Measurements from ENCODE around the gene GTF3C1. TPM values are rescaled to one million over a fixed set of nuclear protein-coding genes. Genes with fewer than 3 reads are reported as not detected.
A peak's percentile ranks its signal among the peaks of the same experiment; 100 is the strongest.

Gene GTF3C1
- total and polyA plus RNA-seq, 8 donors = 61.5 to 111 (median 97.7) TPM

DNA sequence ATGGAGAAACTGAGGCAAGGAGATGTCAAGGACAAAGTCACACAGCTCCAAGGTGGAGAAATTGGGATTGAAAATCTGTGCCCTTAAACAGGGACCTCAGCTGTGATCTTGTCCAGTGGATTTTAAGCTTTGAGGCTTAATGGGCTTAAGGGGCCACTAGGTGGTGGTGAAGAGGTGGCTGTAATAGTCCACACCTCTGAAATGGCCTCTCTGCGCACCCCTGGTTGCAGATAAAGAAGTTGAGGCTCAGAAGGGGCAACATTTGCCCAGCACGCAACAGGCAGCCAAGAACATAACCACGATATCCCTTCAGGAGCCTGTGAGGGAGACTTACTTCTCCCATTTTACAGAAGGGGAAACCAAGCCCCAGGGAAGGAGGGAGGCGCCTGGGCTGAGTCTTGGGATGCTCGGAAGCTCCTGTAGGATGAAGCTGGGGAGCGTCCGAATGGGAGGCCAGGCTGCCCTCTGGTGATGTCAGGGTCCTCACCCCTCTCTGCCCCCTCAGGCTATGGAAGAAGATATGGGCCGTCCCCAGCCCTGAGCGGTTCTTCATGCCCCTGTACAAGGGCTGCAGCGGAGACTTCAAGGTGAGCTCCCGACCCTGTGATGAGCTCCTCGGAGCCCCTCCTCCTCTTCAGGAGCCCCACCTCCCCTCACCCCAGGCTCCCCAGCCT is 104.1 kb downstream of the GTF3C1 start:
- ATAC-seq (no peak), DNase-seq (peak in 1 of 4 donors; percentile 27)
- H3K36me3 ChIP-seq = peaks cover 0 to 24% of the 10 kb centered on the region in 2 donors
- peaks cover 0 to 17% of the 10 kb centered on the region in 2 donors for H3K9me3 ChIP-seq
- H3K4me3 ChIP-seq = no peak overlapping the region
- no peak overlapping the region for H3K27ac ChIP-seq
- intact Hi-C loops (cut with DNase I) = no loop called here
- peaks cover 0 to 25% of the 10 kb centered on the region in 2 donors for H3K27me3 ChIP-seq
- TF ChIP-seq, protein P1, sequence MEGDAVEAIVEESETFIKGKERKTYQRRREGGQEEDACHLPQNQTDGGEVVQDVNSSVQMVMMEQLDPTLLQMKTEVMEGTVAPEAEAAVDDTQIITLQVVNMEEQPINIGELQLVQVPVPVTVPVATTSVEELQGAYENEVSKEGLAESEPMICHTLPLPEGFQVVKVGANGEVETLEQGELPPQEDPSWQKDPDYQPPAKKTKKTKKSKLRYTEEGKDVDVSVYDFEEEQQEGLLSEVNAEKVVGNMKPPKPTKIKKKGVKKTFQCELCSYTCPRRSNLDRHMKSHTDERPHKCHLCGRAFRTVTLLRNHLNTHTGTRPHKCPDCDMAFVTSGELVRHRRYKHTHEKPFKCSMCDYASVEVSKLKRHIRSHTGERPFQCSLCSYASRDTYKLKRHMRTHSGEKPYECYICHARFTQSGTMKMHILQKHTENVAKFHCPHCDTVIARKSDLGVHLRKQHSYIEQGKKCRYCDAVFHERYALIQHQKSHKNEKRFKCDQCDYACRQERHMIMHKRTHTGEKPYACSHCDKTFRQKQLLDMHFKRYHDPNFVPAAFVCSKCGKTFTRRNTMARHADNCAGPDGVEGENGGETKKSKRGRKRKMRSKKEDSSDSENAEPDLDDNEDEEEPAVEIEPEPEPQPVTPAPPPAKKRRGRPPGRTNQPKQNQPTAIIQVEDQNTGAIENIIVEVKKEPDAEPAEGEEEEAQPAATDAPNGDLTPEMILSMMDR (IDR thresholded peaks at IDR 0.05) = no peak
- peaks cover 4 to 12% of the 10 kb centered on the region in 2 donors for H3K4me1 ChIP-seq

DNA sequence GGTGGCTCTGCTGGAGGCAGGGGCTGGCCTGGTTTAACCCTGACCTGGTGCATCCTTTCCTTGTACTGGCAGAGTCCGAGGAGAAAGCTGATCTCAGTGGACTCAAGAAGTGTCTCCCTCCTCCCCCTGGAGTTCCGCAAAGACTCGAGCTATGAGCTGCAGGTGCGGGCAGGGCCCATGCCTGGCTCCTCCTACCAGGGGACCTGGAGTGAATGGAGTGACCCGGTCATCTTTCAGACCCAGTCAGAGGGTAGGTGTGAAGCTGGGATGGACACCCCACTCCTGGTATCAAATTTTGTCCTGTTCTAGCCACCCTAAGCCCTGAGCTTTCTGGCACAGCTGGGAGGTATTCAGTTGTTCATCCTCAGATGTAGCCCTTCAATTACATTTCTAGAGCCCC is 105.2 kb downstream of the GTF3C1 start:
- no peak for ATAC-seq
- Histone ChIP-seq H3K27me3 (peaks cover 0 to 14% of the 10 kb centered on the region in 2 donors), H3K9me3 (peaks cover 0 to 17% of the 10 kb centered on the region in 2 donors), H3K4me1 (peaks cover 0 to 2% of the 10 kb centered on the region in 2 donors), H3K27ac (no peak overlapping the region), H3K36me3 (peaks cover 0 to 24% of the 10 kb centered on the region in 2 donors), H3K4me3 (no peak overlapping the region)
- intact Hi-C loops (cut with DNase I) = no loop called here
- peak in 1 of 4 donors; percentile 17 for DNase-seq
- TF ChIP-seq, protein P1 (IDR thresholded peaks at IDR 0.05) = no peak

DNA sequence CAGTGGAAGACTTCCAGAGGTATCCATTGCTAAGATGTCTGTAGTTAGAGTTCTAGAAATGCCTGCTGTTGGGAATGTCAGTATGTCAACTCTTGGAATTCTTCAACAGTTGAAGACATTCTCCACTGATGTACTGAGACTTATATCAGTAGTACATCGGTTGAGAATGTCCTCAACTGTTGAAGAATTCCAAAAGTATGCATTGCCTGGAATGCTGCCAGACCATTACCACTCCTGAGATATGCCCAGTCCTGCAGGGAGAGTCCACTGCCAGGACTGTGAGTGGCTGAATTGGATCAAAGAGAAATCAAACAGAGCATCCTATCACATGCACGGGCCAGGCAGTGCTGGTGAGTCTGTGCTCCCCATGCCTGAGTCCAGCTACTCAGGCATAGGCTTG is 105.7 kb downstream of the GTF3C1 start:
- TF ChIP-seq, protein P1 (IDR thresholded peaks at IDR 0.05) = no peak
- no peaks in the 10 kb centered on the region for H3K4me1 ChIP-seq
- ATAC-seq (no peak), DNase-seq (peak in 1 of 4 donors; percentile 5)
- peaks cover 0 to 24% of the 10 kb centered on the region in 2 donors for H3K36me3 ChIP-seq
- no peak overlapping the region for H3K27ac ChIP-seq
- H3K9me3 ChIP-seq = peaks cover 0 to 17% of the 10 kb centered on the region in 2 donors
- H3K4me3 ChIP-seq = no peak overlapping the region
- peaks cover 0 to 9% of the 10 kb centered on the region in 2 donors for H3K27me3 ChIP-seq
- intact Hi-C loops (cut with DNase I) = no loop called here

DNA sequence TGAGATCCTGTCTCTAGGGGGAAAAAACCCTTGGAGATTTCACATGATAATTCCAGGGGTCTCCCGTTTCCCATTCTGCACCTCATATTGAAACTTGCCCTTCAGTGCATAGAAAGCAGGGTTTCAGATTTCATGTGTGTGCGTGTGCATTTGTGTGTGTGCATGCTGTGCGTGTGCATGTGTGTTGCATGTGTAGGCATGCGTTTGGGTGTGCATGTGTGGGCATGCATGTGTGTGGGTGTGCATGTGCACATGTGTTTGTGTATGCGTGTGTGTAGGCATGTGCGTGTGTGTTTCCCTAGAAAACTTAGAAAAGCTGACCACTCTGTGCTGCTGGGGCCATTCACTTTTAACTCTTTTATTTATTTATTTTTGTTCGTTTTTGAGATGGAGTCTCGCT is 107.7 kb downstream of the GTF3C1 start:
- no peak overlapping the region for H3K27ac ChIP-seq
- ATAC-seq = no peak
- H3K4me1 ChIP-seq = no peaks in the 10 kb centered on the region
- H3K9me3 ChIP-seq = peaks cover 0 to 17% of the 10 kb centered on the region in 2 donors
- TF ChIP-seq, protein P1 (IDR thresholded peaks at IDR 0.05) = no peak
- no peak for DNase-seq
- no peaks in the 10 kb centered on the region for H3K27me3 ChIP-seq
- intact Hi-C loops (cut with DNase I) = no loop called here
- no peak overlapping the region for H3K4me3 ChIP-seq
- peaks cover 0 to 24% of the 10 kb centered on the region in 2 donors for H3K36me3 ChIP-seq

DNA sequence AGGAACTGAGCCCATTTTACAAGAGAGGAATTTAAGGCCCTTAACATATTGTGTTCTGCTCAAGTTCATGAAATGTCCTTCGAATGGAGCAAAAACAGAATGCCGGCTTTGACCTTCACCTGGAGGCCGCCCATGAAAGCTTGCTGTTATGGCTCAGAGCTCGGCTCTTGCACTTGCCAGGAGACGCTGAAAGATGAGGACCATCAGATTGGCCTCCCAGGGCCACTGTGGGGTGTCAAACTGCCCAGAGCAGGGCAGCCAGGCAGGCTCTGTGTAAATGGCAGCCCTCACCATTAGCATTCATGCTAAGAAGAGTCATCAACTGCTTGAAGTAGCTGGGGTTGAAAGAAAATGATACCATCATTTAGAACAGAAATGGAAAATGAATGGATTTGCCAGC is 108.4 kb downstream of the GTF3C1 start:
- peak in 1 of 4 donors; percentile 2 for DNase-seq
- intact Hi-C loops (cut with DNase I) = no loop called here
- TF ChIP-seq, protein P1 (IDR thresholded peaks at IDR 0.05) = no peak

More for the DNA sequence above, 108.4 kb downstream of the GTF3C1 start:
- ATAC-seq = no peak
- H3K36me3 ChIP-seq = peaks cover 0 to 24% of the 10 kb centered on the region in 2 donors
- no peaks in the 10 kb centered on the region for H3K27me3 ChIP-seq
- H3K9me3 ChIP-seq = peaks cover 0 to 17% of the 10 kb centered on the region in 2 donors
- H3K27ac ChIP-seq = no peak overlapping the region
- H3K4me1 ChIP-seq = no peaks in the 10 kb centered on the region
- no peak overlapping the region for H3K4me3 ChIP-seq
